AG04449 (cell line): ENCODE results near the gene TANC1.

ENCODE experiments used
- CTCF ChIA-PET: fragments of 350-600 bp; formaldehyde crosslinking; extraction: SDS; loops from one replicate; lab custom pipeline; 2021; ENCODE audit warnings: antibody characterized with exemption; lab: Yijun Ruan, JAX
- POLR2A ChIA-PET: fragments of 400-600, 350-600 bp; formaldehyde crosslinking; extraction: SDS; loops from one replicate; lab custom pipeline; 2020; ENCODE audit warnings: antibody characterized with exemption, inconsistent platforms; lab: Yijun Ruan, JAX
- DNase-seq: peaks from one replicate; pipeline ENCODE4 v3.0.0-alpha.2; 2010; ENCODE audit warnings: low read depth, low spot score
- H3K4me3 ChIP-seq: 2 replicates; pipeline ENCODE4 v1.5.1; 2011; ENCODE audit warnings: low read depth, mild to moderate bottlenecking, control low read depth, low read length
- CTCF ChIP-seq: IDR thresholded peaks from one replicate; pipeline ENCODE4 v1.5.1; 2011; ENCODE audit warnings: mild to moderate bottlenecking, moderate library complexity, low read length, control low read depth, inconsistent platforms; ENCODE audit not compliant: insufficient read depth; ENCODE audit errors: missing control alignments

The TANC1 gene

GRCh38 chr2:159009940-159010339 lies 41.5 kb downstream of the TANC1 start:
- TF ChIP-seq CTCF: no peak
- ChIA-PET CTCF (interaction anchor here (1.1 to 3.8 kb wide), 3 partner anchors 14 to 31 kb away, joined by 3 to 14 read pairs (median 4); no protein-coding TSS in a partner anchor), POLR2A (interaction anchor here (0.7 kb wide), 1 partner anchor 82 kb away, joined by 6 read pairs; no protein-coding TSS in a partner anchor)

GRCh38 chr2:159010340-159010739 lies 41.9 kb downstream of the TANC1 start:
- no peak overlapping the region for H3K4me3 ChIP-seq
- no peak for TF ChIP-seq CTCF
- ChIA-PET POLR2A (interaction anchor here (0.7 kb wide), 1 partner anchor 82 kb away, joined by 6 read pairs; no protein-coding TSS in a partner anchor), CTCF (interaction anchor here (1.1 to 3.8 kb wide), 3 partner anchors 14 to 31 kb away, joined by 3 to 14 read pairs (median 4); no protein-coding TSS in a partner anchor)
- DNase-seq: no peak

More at GRCh38 chr2:159009940-159010339, 41.5 kb downstream of the TANC1 start:
- H3K4me3 ChIP-seq: no peak overlapping the region
- no peak for DNase-seq

DNA sequence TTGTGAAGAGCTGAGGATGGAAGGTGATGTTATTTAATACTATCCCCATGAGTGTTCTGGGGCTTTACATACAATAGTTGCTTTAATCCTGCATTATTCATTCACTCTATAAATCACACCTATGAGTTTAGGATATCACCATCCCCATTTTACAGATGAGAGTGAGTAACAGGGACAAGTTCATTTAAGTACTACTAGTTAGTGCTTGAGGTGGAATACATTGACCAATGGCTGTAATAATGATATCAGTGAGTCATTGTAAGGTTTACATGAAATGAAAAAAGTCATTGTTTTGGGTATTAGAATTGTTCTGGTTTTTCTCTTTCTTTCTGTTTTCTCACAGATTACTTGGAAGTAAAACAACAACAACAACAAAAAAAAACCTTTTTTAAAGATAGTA lies 42.5 kb downstream of the TANC1 start:
- no peak overlapping the region for H3K4me3 ChIP-seq
- no peak for TF ChIP-seq CTCF
- POLR2A ChIA-PET: no interaction called here
- CTCF ChIA-PET: no interaction called here
- no peak for DNase-seq

GRCh38 chr2:159012142-159012541 lies 43.7 kb downstream of the TANC1 start:
- ChIA-PET POLR2A (no interaction called here), CTCF (interaction anchor here (1.9 kb wide), 1 partner anchor 107 kb away, joined by 5 read pairs; no protein-coding TSS in a partner anchor)

GRCh38 chr2:159013103-159013502 lies 44.7 kb downstream of the TANC1 start:
- DNase-seq: no peak
- TF ChIP-seq CTCF: no peak
- POLR2A ChIA-PET: no interaction called here
- CTCF ChIA-PET: interaction anchor here (1.9 kb wide), 1 partner anchor 106 kb away, joined by 5 read pairs; no protein-coding TSS in a partner anchor
- no peak overlapping the region for H3K4me3 ChIP-seq

More at GRCh38 chr2:159012142-159012541, 43.7 kb downstream of the TANC1 start:
- DNase-seq: no peak
- TF ChIP-seq CTCF: no peak
- H3K4me3 ChIP-seq: no peak overlapping the region

DNA sequence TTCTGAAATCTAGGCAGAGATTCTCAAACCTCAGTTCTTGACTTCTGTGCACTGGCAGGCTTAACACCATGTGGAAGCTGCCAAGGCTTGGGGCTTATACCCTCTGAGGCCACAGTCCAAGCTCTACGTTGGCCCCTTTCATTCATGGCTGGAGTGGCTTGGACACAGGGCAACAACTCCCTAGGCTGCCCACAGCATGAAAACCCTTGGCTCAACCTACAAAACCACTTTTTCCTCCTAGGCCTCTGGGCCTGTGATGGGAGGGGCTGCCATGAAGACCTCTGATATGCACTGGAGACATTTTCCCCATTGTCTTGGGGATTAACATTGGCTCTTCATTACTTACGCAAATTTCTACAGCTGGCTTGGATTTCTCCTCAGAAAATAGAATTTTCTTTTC lies 46.7 kb downstream of the TANC1 start:
- no peak for DNase-seq
- ChIA-PET POLR2A (no interaction called here), CTCF (no interaction called here)
- H3K4me3 ChIP-seq: no peak overlapping the region
- TF ChIP-seq CTCF: no peak
